Ovary (tissue), 9 donors: Measurements from ENCODE around the gene IGF2BP3. TPM values are rescaled to one million over a fixed set of nuclear protein-coding genes. Genes with fewer than 3 reads are reported as not detected.

Source experiments
- DNase-seq, 5 donors: peaks; one replicate each; pipeline ENCODE4 v3.0.0-alpha.2; 2019 to 2020
- H3K27ac ChIP-seq, 2 donors: fragments of 200-600 bp; one replicate each; pipeline versions ENCODE4 v1.5.1 to v1.8.0; 2019 to 2022
- H3K27me3 ChIP-seq: fragments of 200-600 bp; one replicate; pipeline ENCODE4 v1.8.0; 2022
- H3K36me3 ChIP-seq: fragments of 200-600 bp; sonication (generic); one replicate; pipeline ENCODE4 v1.5.1; 2019
- H3K4me1 ChIP-seq: one replicate; pipeline ENCODE4 v1.8.1; 2013; ENCODE audit warnings: mild to moderate bottlenecking, moderate library complexity; ENCODE audit not compliant: insufficient read depth
- H3K4me3 ChIP-seq: fragments of 200-600 bp; sonication (generic); one replicate; pipeline ENCODE4 v1.5.1; 2017
- H3K9me3 ChIP-seq, 2 donors: fragments of 200-600 bp in 1 of 2; sonication (generic) in 1 of 2; one replicate each; pipeline versions ENCODE4 v1.5.1 to v1.8.1; 2013 to 2019; ENCODE audit warnings: mild to moderate bottlenecking in 1 of 2, moderate library complexity in 1 of 2
- CTCF ChIP-seq, 3 donors: fragments of 450-650 bp in 2 of 3; fragments of 200-600 bp in 1 of 3; IDR thresholded peaks; one replicate each; pipeline versions ENCODE4 v1.5.1 to v1.8.0; 2016 to 2022; ENCODE audit warnings: antibody characterized with exemption in 3 of 3, mild to moderate bottlenecking in 1 of 3
- EP300 ChIP-seq: sonication (generic); formaldehyde crosslinking; IDR thresholded peaks from one replicate; pipeline ENCODE4 v1.6.1; 2017; ENCODE audit warnings: antibody characterized with exemption
- POLR2A ChIP-seq: fragments of 450-650 bp; IDR thresholded peaks from one replicate; pipeline ENCODE4 v1.6.1; 2017; ENCODE audit warnings: antibody characterized with exemption, mild to moderate bottlenecking, moderate library complexity
- WGBS, 3 donors: extraction: QIAGEN DNeasy Blood & Tissue Kit in 1 of 3; methylation state at CpG; one replicate each; pipeline versions ENCODE4 v1.1.5 to v1.1.7; 2013 to 2017; 5-methylcytosine and 5-hydroxymethylcytosine counted together
- intact Hi-C, 4 donors: fragments of 100-400 bp; cut with DNase I; formaldehyde crosslinking; loops; one replicate each; pipeline versions ENCODE4 v1.11.0 to v1.15.1; 2022 to 2023
- polyA plus RNA-seq, 2 donors: library from polyadenylated mRNA; stranded (reverse); fragments of 200-250 nt in 1 of 2; fragments of 350-450 nt in 1 of 2; fragmentation: Illumina TruSeq in 1 of 2; extraction: RNeasy Lipid Tissue Mini Kit (QIAGEN cat#74804) in 1 of 2; gene quantifications; one replicate each; pipeline ENCODE4 v1.2.3, GENCODE V29; 2013 to 2014
- total RNA-seq, 7 donors: library from RNA; depleted of rRNA in 2 of 7; stranded (reverse); fragments of >200 nt in 2 of 7; fragmentation: NEBNext Ultra II Directional in 3 of 7; extraction: Animal tissue kit (Norgen Biotek cat#: 25700) in 3 of 7; gene quantifications; one replicate each; pipeline versions ENCODE4 v1.1.0 to v1.2.4, GENCODE V29; 2016 to 2023
- donor health status: DM: no; HTN: no; CAD: no; lungs with moderate emphysema.
- donor health status: DM: no; HTN: no; CAD: no.
- donor health status: Bipolar disorder and iron deficiency.
- donor health status: DM: yes; HTN: yes; CAD: no.
- donor health status: DM: no; HTN: no; CAD: no.
- donor health status: DM: yes; HTN: yes; CAD: no.

The IGF2BP3 gene
- total and polyA plus RNA-seq, 9 donors = 0.20 to 1.3 (median 0.40) TPM; not detected in 2

GRCh38 chr7:23336086-23336485, 134.2 kb downstream of the IGF2BP3 start:
- Histone ChIP-seq H3K27me3 (no peaks in the 10 kb centered on the region), H3K9me3 (no peaks in the 10 kb centered on the region), H3K4me1 (peaks cover 17% of the 10 kb centered on the region), H3K36me3 (no peaks in the 10 kb centered on the region), H3K27ac (peak overlapping the region in 1 of 2 donors; percentile 36), H3K4me3 (no peak overlapping the region)
- intact Hi-C loops = loop anchor here in 1 of 4 donors (5.0 kb wide), 1 partner anchor 1819 kb away; no protein-coding TSS in a partner anchor
- WGBS, 3 donors = 77 to 86% (median 77%) methylated on average over 3 of the region's 3 CpGs
- TF ChIP-seq EP300 = no peak
- TF ChIP-seq POLR2A = no peak
- no peak for TF ChIP-seq CTCF (IDR thresholded peaks at IDR 0.05)
- no peak for DNase-seq

GRCh38 chr7:23335621-23336020, 134.7 kb downstream of the IGF2BP3 start:
- intact Hi-C loops = loop anchor here in 1 of 4 donors (5.0 kb wide), 1 partner anchor 1818 kb away; no protein-coding TSS in a partner anchor
- no peak for DNase-seq
- 30 to 44% (median 38%) methylated on average over 6 of the region's 6 CpGs for whole genome bisulfite sequencing, 3 donors

GRCh38 chr7:23335136-23335535, 135.2 kb downstream of the IGF2BP3 start:
- H3K36me3 ChIP-seq = no peaks in the 10 kb centered on the region
- TF ChIP-seq POLR2A = no peak
- no peak for TF ChIP-seq CTCF (IDR thresholded peaks at IDR 0.05)
- TF ChIP-seq EP300 = no peak
- WGBS, 3 donors = 7 to 26% (median 11%) methylated on average over 2 of the region's 2 CpGs
- no peak overlapping the region for H3K4me3 ChIP-seq
- H3K27ac ChIP-seq = peak overlapping the region in 1 of 2 donors; percentile 36
- H3K27me3 ChIP-seq = no peaks in the 10 kb centered on the region
- intact Hi-C loops = loop anchor here in 1 of 4 donors (5.0 kb wide), 1 partner anchor 1818 kb away; no protein-coding TSS in a partner anchor
- H3K9me3 ChIP-seq = no peaks in the 10 kb centered on the region
- H3K4me1 ChIP-seq = peaks cover 17% of the 10 kb centered on the region
- DNase-seq = peak in 1 of 5 donors; percentile 24

More at GRCh38 chr7:23335621-23336020, 134.7 kb downstream of the IGF2BP3 start:
- Histone ChIP-seq H3K4me3 (no peak overlapping the region), H3K36me3 (no peaks in the 10 kb centered on the region), H3K27me3 (no peaks in the 10 kb centered on the region), H3K27ac (peak overlapping the region in 1 of 2 donors; percentile 36), H3K9me3 (no peaks in the 10 kb centered on the region), H3K4me1 (peaks cover 17% of the 10 kb centered on the region)
- no peak for TF ChIP-seq POLR2A
- TF ChIP-seq EP300 = no peak
- TF ChIP-seq CTCF (IDR thresholded peaks at IDR 0.05) = no peak

GRCh38 chr7:23334482-23335056, 135.7 kb downstream of the IGF2BP3 start:
- intact Hi-C loops = loop anchor here in 1 of 4 donors (5.0 kb wide), 1 partner anchor 1817 kb away; no protein-coding TSS in a partner anchor
- no peak overlapping the region for H3K4me3 ChIP-seq
- WGBS, 3 donors = 1 to 6% (median 3%) methylated on average over 5 of the region's 5 CpGs
- no peaks in the 10 kb centered on the region for H3K9me3 ChIP-seq
- peak overlapping the region; percentile 5 to 71 for H3K27ac ChIP-seq
- DNase-seq = peak in 3 of 5 donors; percentile 26 to 58 (median 39)
- H3K36me3 ChIP-seq = no peaks in the 10 kb centered on the region
- TF ChIP-seq POLR2A (no peak), EP300 (no peak), CTCF (IDR thresholded peaks at IDR 0.05) (no peak)
- no peaks in the 10 kb centered on the region for H3K27me3 ChIP-seq
- H3K4me1 ChIP-seq = peaks cover 17% of the 10 kb centered on the region
